Common myeloid progenitor, CD34-positive (primary cell): ENCODE data around the gene NIPAL4. TPM values are rescaled to one million over a fixed set of nuclear protein-coding genes. Genes with fewer than 3 reads are reported as not detected.
"Not testable (repeated sequence)": the region's sequence is repeated elsewhere in the genome, so short reads cannot be mapped to it uniquely, and the experiment has no call there.

Experiments
- CTCF ChIA-PET: fragments of 350-600 bp; sonication (Branson Sonifier 250); formaldehyde crosslinking; loops from one replicate; lab custom pipeline; 2021; ENCODE audit warnings: antibody characterized with exemption; lab: Charles Lee
- POLR2A ChIA-PET: fragments of 350-600 bp; sonication (Branson Sonifier 250); formaldehyde crosslinking; loops from one replicate; lab custom pipeline; 2021; ENCODE audit warnings: antibody characterized with exemption; lab: Charles Lee
- DNase-seq, 3 donors: peaks; one replicate each; pipeline versions ENCODE4 v3.0.0 to v3.0.0-alpha.2; 2013
- H3K27ac ChIP-seq, 2 experiments: 1 replicate in 1 of 2; 2 replicates in 1 of 2; pipeline ENCODE4 v1.7.0; 2013; ENCODE audit warnings: inconsistent platforms in 2 of 2, low read length in 2 of 2, mild to moderate bottlenecking in 2 of 2, low read depth in 1 of 2, moderate library complexity in 1 of 2; ENCODE audit not compliant: severe bottlenecking in 2 of 2, insufficient read depth in 1 of 2, poor library complexity in 1 of 2
- H3K27me3 ChIP-seq, 5 experiments: replicated peaks in 2 of 5; 1 replicate in 3 of 5; 2 replicates in 2 of 5; pipeline versions ENCODE4 v1.6.1 to v1.7.0; 2013; ENCODE audit warnings: low read length in 4 of 5, mild to moderate bottlenecking in 2 of 5, moderate library complexity in 2 of 5, inconsistent platforms in 1 of 5; ENCODE audit not compliant: insufficient read depth in 5 of 5, control insufficient read depth in 4 of 5
- H3K36me3 ChIP-seq, 4 experiments: 1 replicate in 2 of 4; 2 replicates in 2 of 4; pipeline versions ENCODE4 v1.6.1 to v1.7.0; 2013; ENCODE audit warnings: low read length in 3 of 4, control low read depth in 1 of 4, mild to moderate bottlenecking in 1 of 4; ENCODE audit not compliant: control insufficient read depth in 4 of 4, insufficient read depth in 4 of 4
- H3K4me1 ChIP-seq, 4 experiments: 1 replicate in 3 of 4; 2 replicates in 1 of 4; pipeline versions ENCODE4 v1.6.1 to v1.7.1; 2013; ENCODE audit warnings: low read length in 3 of 4, mild to moderate bottlenecking in 3 of 4, control low read depth in 1 of 4, inconsistent platforms in 1 of 4, moderate library complexity in 1 of 4; ENCODE audit not compliant: control insufficient read depth in 4 of 4, insufficient read depth in 4 of 4; ENCODE audit errors: control extremely low read depth in 1 of 4
- H3K4me3 ChIP-seq, 7 experiments: 1 replicate in 4 of 7; 2 replicates in 3 of 7; pipeline versions ENCODE4 v1.5.1 to v1.7.0; 2013; ENCODE audit warnings: mild to moderate bottlenecking in 7 of 7, low read length in 6 of 7, moderate library complexity in 6 of 7, inconsistent platforms in 2 of 7, low read depth in 2 of 7, control low read depth in 1 of 7; ENCODE audit not compliant: insufficient read depth in 4 of 7, control insufficient read depth in 1 of 7; ENCODE audit errors: extremely low read depth in 1 of 7
- H3K9me3 ChIP-seq, 5 experiments: 1 replicate in 4 of 5; 2 replicates in 1 of 5; pipeline versions ENCODE4 v1.6.1 to v1.7.1; 2013; ENCODE audit warnings: low read length in 4 of 5, mild to moderate bottlenecking in 2 of 5, inconsistent platforms in 1 of 5, low read depth in 1 of 5, moderate library complexity in 1 of 5; ENCODE audit not compliant: control insufficient read depth in 4 of 5, insufficient read depth in 2 of 5; ENCODE audit errors: control extremely low read depth in 1 of 5
- WGBS: methylation state at CpG from one replicate; pipeline ENCODE4 v1.1.5; 2013; ENCODE audit not compliant: insufficient coverage; 5-methylcytosine and 5-hydroxymethylcytosine counted together
- polyA plus RNA-seq: library from polyadenylated mRNA; unstranded; fragments of 120-200 nt; gene quantifications from one replicate; pipeline ENCODE4 v1.2.1, GENCODE V29; 2013

NIPAL4 gene
- polyA plus RNA-seq = 0.92 TPM

- ChIA-PET CTCF (interaction anchor here (1.2 kb wide), 1 partner anchor 118 kb away, joined by 3 read pairs; no protein-coding TSS in a partner anchor), POLR2A (no interaction called here)
- H3K27ac ChIP-seq = no peak within 1 kb of the TSS
- WGBS = 0% methylated on average over 42 of the region's 54 CpGs
- DNase-seq = peak in 2 of 3 donors; percentile 61 to 67
- H3K36me3 ChIP-seq = no peaks in the 10 kb centered on the region
- H3K27me3 ChIP-seq = peaks cover 0 to 33% (median 12%) of the 10 kb centered on the region in 5 experiments
- H3K4me1 ChIP-seq = peaks cover 0 to 12% (median 10%) of the 10 kb centered on the region in 4 experiments
- H3K4me3 ChIP-seq = peak within 1 kb of the TSS in 6 of 7 experiments; percentile 25 to 71 (median 54)
- no peaks in the 10 kb centered on the region for H3K9me3 ChIP-seq
Observed at GRCh38 chr5:157459715-157460599, at the start of gene NIPAL4. NIPAL4 (plus strand) TSS chr5:157460213; CDS start chr5:157460321, 108 bp downstream.

DNA sequence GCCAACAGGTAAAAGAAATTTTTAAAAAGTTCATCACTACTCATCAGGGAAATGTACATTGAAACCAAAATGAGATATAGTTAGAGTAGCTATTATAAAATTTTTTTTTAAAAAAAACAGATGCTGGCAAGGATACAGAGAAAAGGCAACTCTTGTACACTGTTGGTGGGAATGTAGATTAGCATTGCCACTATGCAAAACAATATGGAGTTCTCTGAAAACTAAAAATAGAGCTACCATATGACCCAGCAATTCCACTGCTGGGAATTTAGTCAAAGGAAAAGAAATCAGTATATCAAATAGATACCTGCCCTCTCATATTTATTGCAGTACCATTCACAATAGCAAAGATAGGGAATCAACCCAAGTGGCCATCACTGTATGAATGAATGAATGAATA is 44.2 kb upstream of the NIPAL4 start:
- no peak overlapping the region for H3K4me3 ChIP-seq
- DNase-seq = no peak
- peaks cover 0 to 1% (median 0%) of the 10 kb centered on the region in 5 experiments for H3K9me3 ChIP-seq
- no peaks in the 10 kb centered on the region for H3K27me3 ChIP-seq
- H3K36me3 ChIP-seq = no peaks in the 10 kb centered on the region
- ChIA-PET POLR2A (no interaction called here), CTCF (interaction anchor here (1.6 kb wide), 1 partner anchor 10 kb away, joined by 4 read pairs; no protein-coding TSS in a partner anchor)
- no peak overlapping the region for H3K27ac ChIP-seq
- H3K4me1 ChIP-seq = no peaks in the 10 kb centered on the region

DNA sequence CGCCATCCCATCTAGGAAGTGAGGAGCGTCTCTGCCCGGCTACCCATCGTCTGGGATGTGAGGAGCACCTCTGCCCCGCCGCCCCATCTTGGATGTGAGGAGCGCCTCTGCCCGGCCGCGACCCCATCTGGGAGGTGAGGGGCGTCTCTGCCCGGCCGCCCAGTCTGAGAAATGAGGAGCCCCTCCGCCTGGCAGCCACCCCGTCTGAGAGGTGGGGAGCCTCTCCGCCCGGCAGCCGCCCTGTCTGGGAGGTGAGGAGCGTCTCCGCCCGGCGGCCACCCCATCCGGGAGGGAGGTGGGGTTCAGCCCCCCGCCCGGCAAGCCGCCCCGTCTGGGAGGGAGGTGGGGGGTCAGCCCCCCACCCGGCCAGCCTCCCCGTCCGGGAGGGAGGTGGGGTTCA is 40.5 kb upstream of the NIPAL4 start:
- CTCF ChIA-PET, H3K27me3 ChIP-seq, H3K27ac ChIP-seq, H3K36me3 ChIP-seq, H3K4me3 ChIP-seq, POLR2A ChIA-PET, H3K9me3 ChIP-seq, DNase-seq, H3K4me1 ChIP-seq: not testable (repeated sequence)
- 97% methylated on average over 17 of the region's 30 CpGs for WGBS

DNA sequence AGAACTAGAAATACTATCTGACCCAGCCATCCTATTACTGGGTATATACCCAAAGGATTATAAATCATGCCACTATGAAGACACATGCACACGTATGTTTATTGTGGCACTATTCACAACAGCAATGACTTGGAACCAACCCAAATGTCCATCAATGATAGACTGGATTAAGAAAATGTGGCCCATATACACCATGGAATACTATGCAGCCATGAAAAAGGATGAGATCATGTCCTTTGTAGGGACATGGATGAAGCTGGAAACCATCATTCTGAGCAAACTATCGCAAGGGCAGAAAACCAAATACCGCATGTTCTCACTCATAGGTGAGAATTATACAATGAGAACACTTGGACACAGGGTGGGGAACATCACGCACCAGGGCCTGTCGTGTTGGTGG is 30.1 kb upstream of the NIPAL4 start:
- WGBS = 94% methylated on average over 2 of the region's 5 CpGs
- DNase-seq, POLR2A ChIA-PET, H3K27me3 ChIP-seq, H3K36me3 ChIP-seq, H3K4me1 ChIP-seq, H3K9me3 ChIP-seq, CTCF ChIA-PET, H3K27ac ChIP-seq, H3K4me3 ChIP-seq: not testable (repeated sequence)

GRCh38 chr5:157431544-157432200 is 28.3 kb upstream of the NIPAL4 start:
- H3K4me3 ChIP-seq = no peak overlapping the region
- no peaks in the 10 kb centered on the region for H3K27me3 ChIP-seq
- WGBS = 65% methylated on average over 3 of the region's 4 CpGs
- CTCF ChIA-PET = interaction anchor here (0.6 to 3.0 kb wide), 16 partner anchors 8 to 311 kb away, joined by 3 to 12 read pairs (median 6); partner anchors contain the start of gene LSM11
- H3K27ac ChIP-seq = no peak overlapping the region
- POLR2A ChIA-PET = no interaction called here
- DNase-seq = peak; percentile 65 to 84 (median 82)
- no peaks in the 10 kb centered on the region for H3K9me3 ChIP-seq
- peaks cover 0 to 6% (median 2%) of the 10 kb centered on the region in 4 experiments for H3K4me1 ChIP-seq
- H3K36me3 ChIP-seq = no peaks in the 10 kb centered on the region

DNA sequence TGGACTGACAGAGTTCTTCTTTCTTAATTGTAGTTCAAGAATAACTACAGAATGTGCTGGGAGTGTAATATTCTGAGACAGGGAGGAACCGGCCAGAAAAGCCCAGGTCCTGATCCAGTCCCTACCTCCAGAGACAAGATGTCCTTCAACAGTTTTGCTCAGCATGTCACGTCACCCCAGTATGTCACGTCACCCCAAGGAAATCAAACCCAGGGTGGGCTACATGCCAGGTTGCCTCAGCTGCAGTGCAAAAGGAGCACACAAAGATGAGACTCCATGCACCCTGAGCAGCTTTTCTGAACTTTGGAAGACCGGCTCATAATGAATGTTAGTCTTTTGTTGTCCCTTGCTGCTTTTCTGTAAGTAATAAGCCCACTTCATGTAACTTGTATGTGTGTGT is 25.9 kb upstream of the NIPAL4 start:
- H3K4me3 ChIP-seq = no peak overlapping the region
- CTCF ChIA-PET = interaction anchor here (0.7 to 3.0 kb wide), 6 partner anchors 11 to 312 kb away, joined by 3 to 12 read pairs (median 7); partner anchors contain the start of gene LSM11
- WGBS = 96% methylated on average over 4 of the region's 4 CpGs

More for the DNA sequence above, 25.9 kb upstream of the NIPAL4 start:
- H3K36me3 ChIP-seq = no peaks in the 10 kb centered on the region
- H3K27me3 ChIP-seq = no peaks in the 10 kb centered on the region
- H3K4me1 ChIP-seq = peaks cover 0 to 6% (median 2%) of the 10 kb centered on the region in 4 experiments
- H3K9me3 ChIP-seq = no peaks in the 10 kb centered on the region
- no peak for DNase-seq
- POLR2A ChIA-PET = no interaction called here
- no peak overlapping the region for H3K27ac ChIP-seq
